Activated naive CD4-positive, alpha-beta T cell treated with anti-CD3 and anti-CD28 coated beads, Interleukin-2, amount 50 U/mL, for 24 hours (primary cell): ENCODE results near the gene SORBS2.

Experiments
- H3K27ac Mint-ChIP-seq: one replicate; pipeline ENCODE4 v1.8.0; 2021; ENCODE audit warnings: mild to moderate bottlenecking, mixed read lengths
- H3K27me3 Mint-ChIP-seq: one replicate; pipeline ENCODE4 v1.8.0; 2021; ENCODE audit warnings: mixed read lengths
- H3K36me3 Mint-ChIP-seq: one replicate; pipeline ENCODE4 v1.8.0; 2021; ENCODE audit warnings: mixed read lengths
- H3K4me1 Mint-ChIP-seq: one replicate; pipeline ENCODE4 v1.8.0; 2021; ENCODE audit warnings: mixed read lengths
- H3K4me3 Mint-ChIP-seq: one replicate; pipeline ENCODE4 v1.8.0; 2021; ENCODE audit warnings: mild to moderate bottlenecking, mixed read lengths
- H3K9me3 Mint-ChIP-seq: one replicate; pipeline ENCODE4 v1.8.0; 2021; ENCODE audit warnings: mixed read lengths

The SORBS2 gene

DNA sequence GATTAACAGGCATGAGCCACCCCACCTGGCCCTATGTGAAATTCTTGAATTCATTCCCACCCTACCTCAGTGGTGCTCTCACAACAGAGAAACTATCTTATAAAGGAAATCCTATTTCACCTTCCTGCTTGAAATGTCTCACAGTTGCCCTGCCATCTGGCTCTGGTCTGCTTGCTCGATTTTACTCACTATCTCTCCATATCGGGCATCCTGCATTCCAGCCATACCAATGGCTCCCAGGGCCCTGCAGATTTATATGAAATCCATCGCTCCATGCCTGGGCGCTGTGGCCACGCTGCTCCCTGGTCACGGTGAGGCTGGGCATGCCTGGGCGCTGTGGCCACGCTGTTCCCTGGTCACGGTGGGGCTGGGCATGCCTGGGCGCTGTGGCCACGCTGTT lies 15.8 kb downstream of the SORBS2 start:
- Mint-ChIP-seq H3K4me1 (no peaks in the 10 kb centered on the region), H3K36me3 (no peaks in the 10 kb centered on the region), H3K27me3 (no peaks in the 10 kb centered on the region), H3K4me3 (no peak overlapping the region), H3K27ac (no peak overlapping the region), H3K9me3 (no peaks in the 10 kb centered on the region)

DNA sequence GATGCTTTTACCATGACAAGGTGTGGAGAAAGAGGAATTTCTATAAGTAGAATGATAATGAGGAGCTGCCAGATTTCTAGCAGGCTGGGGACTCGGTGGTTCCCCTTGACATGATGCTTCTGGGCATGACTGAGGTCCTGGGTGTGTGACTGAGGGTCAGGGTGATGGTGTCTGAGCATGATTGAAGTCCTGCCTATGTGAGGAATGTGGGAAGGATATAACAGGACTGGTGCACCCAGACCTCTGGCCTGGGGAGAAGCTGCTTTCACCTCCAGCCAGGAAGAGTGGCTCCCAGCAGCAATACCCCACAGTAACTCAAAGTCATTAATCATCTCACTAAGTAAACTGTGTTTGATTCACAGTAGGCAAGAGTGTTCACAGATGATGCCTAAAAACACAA lies 17.4 kb downstream of the SORBS2 start:
- no peaks in the 10 kb centered on the region for H3K36me3 Mint-ChIP-seq
- no peaks in the 10 kb centered on the region for H3K27me3 Mint-ChIP-seq
- no peaks in the 10 kb centered on the region for H3K9me3 Mint-ChIP-seq

DNA sequence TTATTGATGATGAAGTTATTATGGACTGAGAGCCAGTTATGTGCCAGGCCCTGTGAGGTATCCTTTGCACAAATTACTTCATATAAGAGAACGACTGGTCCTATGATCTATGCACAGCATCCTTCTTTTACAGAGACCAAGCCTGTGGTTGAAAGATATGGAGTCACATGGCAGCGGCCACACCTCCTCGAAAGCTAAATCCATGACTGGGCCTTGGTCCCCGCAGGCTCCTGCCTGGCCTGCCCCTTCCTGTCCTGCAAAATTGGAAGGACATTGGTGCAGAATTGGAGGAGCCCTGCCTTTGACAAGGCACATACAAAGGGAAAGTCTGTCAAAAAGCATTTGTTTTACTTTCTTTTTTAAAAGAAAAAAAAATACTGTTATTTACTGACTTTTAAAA lies 18.3 kb downstream of the SORBS2 start:
- Mint-ChIP-seq H3K9me3 (no peaks in the 10 kb centered on the region), H3K36me3 (no peaks in the 10 kb centered on the region), H3K27me3 (no peaks in the 10 kb centered on the region), H3K27ac (no peak overlapping the region), H3K4me3 (no peak overlapping the region), H3K4me1 (no peaks in the 10 kb centered on the region)

More for the DNA sequence above, 17.4 kb downstream of the SORBS2 start:
- Mint-ChIP-seq H3K4me1 (no peaks in the 10 kb centered on the region), H3K27ac (no peak overlapping the region), H3K4me3 (no peak overlapping the region)

DNA sequence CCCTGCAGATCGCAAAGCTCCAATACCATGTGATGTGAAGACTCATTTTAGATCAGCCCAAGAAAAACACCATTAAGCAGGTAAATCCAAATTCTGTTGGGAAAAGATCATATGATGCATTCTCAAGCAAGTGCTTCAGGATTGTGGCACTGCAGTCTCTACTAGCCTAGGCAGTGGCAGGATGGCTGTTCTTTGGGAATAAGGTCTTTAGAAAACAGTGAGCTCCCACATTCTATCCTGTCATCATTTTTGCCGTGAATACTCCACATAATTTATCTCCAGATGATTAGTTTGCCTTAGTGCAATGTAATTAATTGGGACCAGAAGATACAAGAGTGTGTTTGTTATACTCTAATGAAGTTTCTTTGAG lies 18.9 kb downstream of the SORBS2 start:
- Mint-ChIP-seq H3K4me3 (no peak overlapping the region), H3K9me3 (no peaks in the 10 kb centered on the region), H3K4me1 (no peaks in the 10 kb centered on the region), H3K27me3 (no peaks in the 10 kb centered on the region), H3K27ac (no peak overlapping the region), H3K36me3 (no peaks in the 10 kb centered on the region)

DNA sequence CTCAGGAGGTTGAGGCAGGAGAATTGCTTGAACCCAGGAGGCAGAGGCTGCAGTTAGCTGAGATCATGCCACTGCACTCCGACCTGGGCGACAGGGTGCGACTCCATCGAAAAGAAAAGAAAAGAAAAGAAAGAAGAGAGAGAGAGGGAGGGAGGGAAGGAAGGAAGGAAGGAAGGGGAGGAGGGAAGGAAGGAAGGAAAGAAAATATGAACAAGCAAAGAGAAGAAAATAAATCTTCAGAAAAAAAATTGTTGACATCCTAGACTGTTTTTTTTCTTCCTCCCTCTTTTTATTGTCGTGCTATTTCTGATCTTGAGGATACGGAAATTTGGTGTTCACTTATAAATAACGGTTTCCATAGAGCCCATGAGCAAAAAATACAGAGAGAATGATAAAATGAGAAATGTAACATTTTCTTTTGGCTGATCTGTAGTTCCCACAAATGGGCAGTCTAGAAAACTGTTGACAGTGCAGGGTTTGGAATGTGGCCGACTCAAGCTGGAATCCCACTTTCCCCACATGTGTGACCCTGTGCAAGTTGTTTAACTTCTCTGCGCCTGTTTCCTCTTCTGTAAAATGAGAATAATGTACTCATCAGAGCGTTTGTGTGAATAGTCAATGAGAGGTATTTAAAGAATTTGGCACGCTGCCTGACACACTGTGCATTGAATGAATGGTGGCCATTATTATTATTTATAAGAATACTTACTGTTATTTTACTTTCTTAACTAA lies 19.4 kb downstream of the SORBS2 start:
- Mint-ChIP-seq H3K4me1 (no peaks in the 10 kb centered on the region), H3K9me3 (no peaks in the 10 kb centered on the region), H3K4me3 (no peak overlapping the region), H3K27me3 (no peaks in the 10 kb centered on the region), H3K36me3 (no peaks in the 10 kb centered on the region), H3K27ac (no peak overlapping the region)

DNA sequence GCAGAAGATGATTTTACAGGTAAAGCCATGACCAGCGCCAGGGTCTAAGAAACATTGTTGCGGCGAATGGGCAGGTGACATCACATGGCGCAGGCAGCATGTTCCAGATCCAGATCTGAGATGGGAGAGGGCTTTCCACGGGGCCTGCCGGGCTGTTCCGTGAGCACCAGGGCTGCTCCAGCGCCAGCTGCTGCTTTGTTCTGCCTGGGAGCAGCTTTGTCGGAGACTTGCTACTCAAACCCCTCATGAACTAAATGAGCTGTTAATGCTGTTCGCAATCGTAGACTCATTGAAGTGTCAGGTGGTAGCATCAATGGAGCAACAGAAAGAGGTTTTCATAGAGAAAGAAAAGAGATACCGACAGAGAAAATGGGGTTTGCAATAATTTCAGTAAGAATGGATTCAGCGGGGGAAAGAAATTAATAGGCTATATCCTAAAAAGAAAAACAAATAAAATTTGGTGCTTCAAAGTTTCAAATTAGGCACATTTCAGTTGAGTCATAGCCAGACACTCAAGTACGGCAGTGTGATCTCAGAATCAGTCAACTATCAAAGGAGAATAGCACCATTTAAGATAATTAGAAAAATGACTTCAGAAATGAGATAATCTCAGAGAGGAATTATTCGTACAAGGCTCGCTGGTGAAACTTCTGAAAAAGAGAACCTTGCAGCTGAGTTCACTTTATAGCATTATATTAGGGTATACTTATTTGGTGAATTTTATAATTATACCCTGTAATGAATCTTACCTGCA lies 23.9 kb downstream of the SORBS2 start:
- Mint-ChIP-seq H3K4me1 (no peaks in the 10 kb centered on the region), H3K9me3 (no peaks in the 10 kb centered on the region), H3K27me3 (no peaks in the 10 kb centered on the region), H3K36me3 (no peaks in the 10 kb centered on the region), H3K27ac (no peak overlapping the region), H3K4me3 (no peak overlapping the region)

DNA sequence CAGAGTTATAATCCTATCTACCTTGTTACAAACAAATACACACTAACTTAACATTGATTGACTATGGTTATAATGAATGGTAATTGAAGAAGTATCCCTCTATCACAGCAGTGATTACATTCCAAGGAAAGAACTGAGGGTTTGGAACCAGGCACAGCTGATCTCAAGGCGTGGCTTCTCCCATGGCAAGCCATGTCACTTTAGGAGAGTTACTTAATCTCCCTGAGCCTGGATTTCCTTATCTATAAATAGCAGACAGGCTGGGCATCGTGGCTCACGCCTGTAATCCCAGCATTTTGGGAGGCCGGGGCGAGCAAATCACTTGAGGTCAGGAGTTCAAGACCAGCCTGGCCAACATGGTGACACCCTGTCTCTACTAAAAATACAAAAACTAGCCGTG lies 25.6 kb downstream of the SORBS2 start:
- Mint-ChIP-seq H3K27ac (no peak overlapping the region), H3K4me3 (no peak overlapping the region), H3K36me3 (no peaks in the 10 kb centered on the region), H3K27me3 (no peaks in the 10 kb centered on the region), H3K4me1 (no peaks in the 10 kb centered on the region), H3K9me3 (no peaks in the 10 kb centered on the region)

DNA sequence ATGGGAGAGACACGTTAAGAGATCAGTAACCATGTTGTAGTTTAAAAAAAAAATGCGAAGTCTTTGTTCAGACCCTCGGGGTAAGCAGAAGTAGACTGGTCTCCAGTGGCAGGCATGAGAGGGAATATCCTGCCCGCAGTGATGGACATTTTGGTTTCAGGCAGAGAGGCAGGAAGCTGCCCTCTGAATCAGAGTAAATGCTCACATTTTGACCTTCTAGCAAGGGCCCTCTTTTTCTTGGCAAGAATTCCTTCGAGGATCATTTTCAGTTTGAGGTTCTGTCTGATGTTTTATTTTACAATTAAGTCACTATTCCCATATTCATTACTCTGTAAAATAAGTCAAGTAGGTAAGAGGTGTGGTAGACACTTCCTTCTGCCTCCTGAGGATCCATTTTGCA lies 28.4 kb downstream of the SORBS2 start:
- H3K27me3 Mint-ChIP-seq = no peaks in the 10 kb centered on the region
- H3K4me3 Mint-ChIP-seq = no peak overlapping the region
- no peaks in the 10 kb centered on the region for H3K4me1 Mint-ChIP-seq
- no peak overlapping the region for H3K27ac Mint-ChIP-seq
- no peaks in the 10 kb centered on the region for H3K9me3 Mint-ChIP-seq
- H3K36me3 Mint-ChIP-seq = no peaks in the 10 kb centered on the region

DNA sequence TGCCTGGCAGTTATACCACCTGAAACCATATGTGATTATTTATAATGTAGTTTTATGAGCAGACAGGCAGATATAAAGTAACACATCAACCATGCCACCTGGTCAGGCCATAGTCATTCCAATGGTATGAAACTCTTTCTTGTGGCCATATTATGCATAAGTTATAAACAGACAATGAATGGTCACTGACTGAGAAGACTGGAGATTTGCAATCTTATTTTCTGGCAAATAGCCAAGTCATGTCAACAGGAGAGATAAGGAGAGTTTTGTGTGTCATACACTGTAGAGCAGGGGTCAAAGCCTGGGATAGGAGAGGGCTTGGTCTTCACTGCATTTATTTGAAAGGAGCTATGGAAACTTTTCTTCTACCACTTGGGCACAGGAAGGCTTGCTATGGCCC lies 29.5 kb downstream of the SORBS2 start:
- H3K27me3 Mint-ChIP-seq = no peaks in the 10 kb centered on the region
- H3K27ac Mint-ChIP-seq = no peak overlapping the region
- H3K36me3 Mint-ChIP-seq = no peaks in the 10 kb centered on the region
- no peak overlapping the region for H3K4me3 Mint-ChIP-seq
- H3K9me3 Mint-ChIP-seq = no peaks in the 10 kb centered on the region
- no peaks in the 10 kb centered on the region for H3K4me1 Mint-ChIP-seq

DNA sequence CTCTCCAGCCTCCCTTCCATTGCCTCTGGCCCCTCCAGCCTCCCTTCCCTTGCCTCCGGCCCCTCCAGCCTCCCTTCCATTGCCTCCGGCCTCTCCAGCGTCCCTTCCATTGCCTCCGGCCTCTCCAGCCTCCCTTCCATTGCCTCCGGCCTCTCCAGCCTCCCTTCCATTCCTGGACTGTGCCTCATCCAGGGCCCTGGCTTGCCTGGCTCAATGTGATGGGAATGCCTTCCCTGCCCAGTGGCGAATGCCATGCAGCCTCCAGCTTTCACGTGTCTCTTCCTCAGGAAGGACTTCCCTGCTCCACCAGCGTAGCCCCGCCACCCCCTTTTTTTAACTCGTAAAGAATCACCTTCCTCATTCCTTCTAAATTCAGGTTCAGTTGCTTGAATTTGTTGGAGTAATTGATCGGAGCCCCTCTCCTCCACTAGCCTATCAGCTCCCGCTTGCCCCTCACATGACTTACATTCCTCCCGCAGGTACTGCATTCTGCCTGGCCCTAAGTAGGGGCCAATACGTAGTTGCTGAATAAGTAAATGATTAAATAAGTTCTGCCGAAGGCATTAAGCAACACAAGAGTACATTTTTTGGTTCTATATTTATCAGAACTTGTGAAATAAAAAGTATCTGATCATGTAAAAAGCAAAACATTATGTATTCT lies 30.3 kb downstream of the SORBS2 start:
- H3K4me1 Mint-ChIP-seq = no peaks in the 10 kb centered on the region
- no peaks in the 10 kb centered on the region for H3K27me3 Mint-ChIP-seq
- no peaks in the 10 kb centered on the region for H3K9me3 Mint-ChIP-seq
- no peaks in the 10 kb centered on the region for H3K36me3 Mint-ChIP-seq
- H3K27ac Mint-ChIP-seq = no peak overlapping the region
- H3K4me3 Mint-ChIP-seq = no peak overlapping the region

DNA sequence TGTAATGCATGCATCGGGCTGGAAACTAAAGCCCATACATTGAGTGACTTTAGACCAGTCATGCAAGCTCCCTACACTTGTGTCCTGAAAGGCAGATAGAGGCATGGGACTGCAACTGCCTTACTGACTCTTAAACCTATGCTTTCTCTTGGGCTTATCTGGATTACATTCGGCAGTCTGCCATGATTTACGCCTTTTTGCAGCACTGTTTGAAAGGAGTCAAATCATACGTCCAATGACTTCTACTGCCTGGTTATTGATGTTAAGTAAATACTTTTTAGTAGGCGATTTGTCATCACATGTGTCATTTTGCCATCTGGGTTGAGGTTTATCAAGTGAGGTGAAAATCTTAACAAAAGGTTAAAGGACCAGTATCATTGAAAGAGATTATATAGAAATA lies 31.5 kb downstream of the SORBS2 start:
- H3K36me3 Mint-ChIP-seq = no peaks in the 10 kb centered on the region
- no peaks in the 10 kb centered on the region for H3K9me3 Mint-ChIP-seq
- H3K4me1 Mint-ChIP-seq = no peaks in the 10 kb centered on the region
- no peak overlapping the region for H3K4me3 Mint-ChIP-seq
- H3K27me3 Mint-ChIP-seq = no peaks in the 10 kb centered on the region
- no peak overlapping the region for H3K27ac Mint-ChIP-seq

DNA sequence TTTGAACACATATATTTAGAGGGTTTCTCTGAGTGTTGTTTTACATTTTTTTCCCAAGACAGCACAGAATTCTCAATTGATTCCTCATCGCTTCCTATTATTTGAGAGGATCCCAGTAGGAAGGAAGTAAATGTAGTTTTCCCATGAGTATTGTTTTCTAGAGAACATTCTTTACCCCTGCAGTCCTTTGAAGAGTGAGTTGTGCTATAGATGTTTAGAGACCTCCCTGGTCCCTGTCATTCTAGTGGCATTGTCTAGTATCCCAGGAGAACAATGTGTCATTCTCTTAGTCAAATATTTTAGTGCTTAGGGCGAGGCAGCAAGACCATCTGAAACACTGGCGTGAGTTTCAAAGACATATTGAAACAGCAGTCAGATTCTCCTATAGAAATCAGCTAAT lies 32.5 kb downstream of the SORBS2 start:
- Mint-ChIP-seq H3K4me3 (no peak overlapping the region), H3K9me3 (no peaks in the 10 kb centered on the region), H3K36me3 (no peaks in the 10 kb centered on the region), H3K27me3 (no peaks in the 10 kb centered on the region), H3K27ac (no peak overlapping the region), H3K4me1 (no peaks in the 10 kb centered on the region)

DNA sequence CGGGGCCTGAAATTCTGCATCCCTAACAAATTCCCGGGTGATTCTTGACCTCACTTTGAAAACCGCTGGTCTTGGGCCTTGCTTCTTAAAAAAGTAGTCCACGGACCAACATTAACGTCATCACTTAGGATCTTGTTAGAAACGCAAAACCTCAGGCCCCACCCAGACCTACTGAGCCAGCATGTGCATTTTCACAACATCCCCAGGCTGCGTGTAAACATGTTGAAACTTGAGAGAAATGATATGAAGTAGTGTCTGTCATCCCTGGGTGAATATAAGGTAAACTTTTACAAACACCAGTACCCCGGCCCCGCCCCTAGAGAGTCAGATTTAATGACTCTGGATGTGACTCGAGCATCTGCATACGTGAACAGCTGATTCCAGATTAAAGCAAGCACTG lies 33.7 kb downstream of the SORBS2 start:
- no peak overlapping the region for H3K27ac Mint-ChIP-seq
- H3K9me3 Mint-ChIP-seq = no peaks in the 10 kb centered on the region
- peaks cover 2% of the 10 kb centered on the region for H3K27me3 Mint-ChIP-seq
- H3K4me1 Mint-ChIP-seq = no peaks in the 10 kb centered on the region
- no peak overlapping the region for H3K4me3 Mint-ChIP-seq
- no peaks in the 10 kb centered on the region for H3K36me3 Mint-ChIP-seq

DNA sequence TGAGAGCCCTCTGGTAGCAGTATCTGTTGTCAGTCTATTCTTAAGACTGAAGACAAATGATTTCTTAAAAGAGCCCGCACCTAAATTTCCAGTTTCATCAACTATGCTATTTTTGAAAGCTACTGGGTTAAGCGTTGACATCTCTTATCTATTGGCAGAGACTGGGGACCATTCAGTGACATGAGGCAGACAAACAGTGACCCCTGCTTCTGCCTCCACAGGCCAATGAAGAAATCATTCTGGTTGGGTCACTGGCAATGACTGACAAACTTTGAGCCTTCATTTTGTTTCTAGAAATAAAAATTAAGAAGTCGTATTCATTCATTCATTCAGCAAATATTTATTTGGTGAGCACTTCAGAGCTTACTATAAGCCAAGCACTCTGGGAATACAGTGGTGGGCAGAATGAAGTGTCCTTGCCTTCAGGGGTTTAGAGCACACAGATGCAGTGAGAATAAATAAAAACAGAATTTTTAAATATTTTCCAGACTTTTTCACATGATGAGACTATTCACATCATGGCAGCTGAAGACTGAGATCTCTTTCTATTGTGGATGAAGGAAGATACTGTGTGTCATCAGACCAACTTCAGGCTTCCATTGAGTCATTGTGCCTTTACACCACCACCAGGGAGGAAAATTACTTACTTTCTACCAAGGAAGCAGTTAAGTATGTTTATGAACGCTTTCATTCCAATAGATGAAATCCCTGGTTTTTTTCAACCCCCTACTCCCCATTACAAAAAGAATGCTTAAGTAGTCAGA lies 36.0 kb downstream of the SORBS2 start:
- Mint-ChIP-seq H3K36me3 (no peaks in the 10 kb centered on the region), H3K27me3 (peaks cover 4% of the 10 kb centered on the region), H3K9me3 (no peaks in the 10 kb centered on the region), H3K4me3 (no peak overlapping the region), H3K27ac (no peak overlapping the region), H3K4me1 (no peaks in the 10 kb centered on the region)

DNA sequence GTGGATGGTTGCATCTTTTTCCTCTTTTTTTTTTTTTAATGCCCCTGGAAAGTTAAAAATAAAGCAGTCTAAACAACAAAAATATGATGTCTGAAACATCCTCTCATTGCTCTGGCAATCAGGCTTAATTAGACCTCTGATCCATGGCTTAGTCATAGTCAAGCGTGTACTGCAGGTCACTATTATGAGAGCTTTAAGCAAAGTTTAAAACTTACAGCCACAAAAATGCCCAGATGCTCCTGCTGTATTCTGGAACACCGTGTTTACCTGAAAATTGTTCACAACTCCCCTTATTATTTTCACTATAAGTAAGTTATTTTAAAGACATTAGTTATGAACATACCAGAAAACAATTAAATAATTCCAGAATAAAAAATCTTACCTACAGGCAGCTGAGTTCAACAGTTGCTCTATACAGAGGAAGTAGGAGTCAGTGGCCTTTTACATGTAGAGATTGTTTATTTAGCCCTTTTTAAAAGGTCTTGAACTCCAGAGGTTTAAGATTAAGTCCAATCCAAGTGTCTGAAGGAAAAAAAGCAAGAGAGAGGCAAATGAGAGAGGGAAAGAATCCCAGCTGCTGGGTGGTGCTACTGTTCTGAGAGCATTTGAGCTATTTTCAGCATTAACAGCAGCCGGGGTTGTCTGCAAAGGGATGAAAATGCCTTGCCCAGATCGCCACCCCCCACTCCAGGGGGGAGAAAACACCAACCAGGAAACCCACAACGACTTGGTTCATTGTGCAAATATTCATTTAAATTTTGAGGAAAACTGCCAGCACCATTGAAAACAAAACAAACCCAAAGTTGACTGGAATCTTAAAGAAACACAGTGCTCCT lies 36.9 kb downstream of the SORBS2 start:
- Mint-ChIP-seq H3K9me3 (no peaks in the 10 kb centered on the region), H3K27me3 (peaks cover 4% of the 10 kb centered on the region), H3K27ac (no peak overlapping the region), H3K36me3 (no peaks in the 10 kb centered on the region), H3K4me1 (no peaks in the 10 kb centered on the region), H3K4me3 (no peak overlapping the region)
